SK-N-SH (cell line): ENCODE results near the gene ABHD15. TPM values are rescaled to one million over a fixed set of nuclear protein-coding genes. Genes with fewer than 3 reads are reported as not detected.

Experiments
- CTCF ChIA-PET: fragments of 300-600, 350-600 bp; formaldehyde crosslinking; extraction: SDS; loops from one replicate; lab custom pipeline; 2021; lab: Yijun Ruan, JAX
- POLR2A ChIA-PET: fragments of 350-600 bp; sonication (Branson Sonifier 250); formaldehyde crosslinking; extraction: SDS; loops from one replicate; lab custom pipeline; 2020; ENCODE audit warnings: antibody characterized with exemption, inconsistent platforms; lab: Yijun Ruan, JAX
- DNase-seq: peaks from one replicate; pipeline ENCODE4 v3.0.0; 2012
- H2AFZ ChIP-seq: fragments of 200-600 bp; sonication (generic); 2 replicates; pipeline ENCODE4 v1.8.1; 2016; ENCODE audit warnings: antibody characterized with exemption, mild to moderate bottlenecking, low read depth
- H3F3A ChIP-seq: fragments of 200-600 bp; sonication (generic); replicated peaks from 2 replicates; pipeline ENCODE3; 2016; ENCODE audit warnings: antibody characterized with exemption, mild to moderate bottlenecking; ENCODE audit not compliant: insufficient read depth
- H3K27ac ChIP-seq, 2 experiments: fragments of 200-500 bp in 1 of 2; fragments of 200-600 bp in 1 of 2; sonication (Bioruptor generic) in 1 of 2; sonication (generic), shearing (Covaris generic) in 1 of 2; 2 replicates each; pipeline versions ENCODE4 v1.5.1 to v1.6.1; 2014 to 2016; ENCODE audit warnings: low read depth in 2 of 2, inconsistent platforms in 1 of 2, low read length in 1 of 2, mild to moderate bottlenecking in 1 of 2, mixed read lengths in 1 of 2
- H3K27me3 ChIP-seq: fragments of 200-600 bp; sonication (generic), shearing (Covaris generic); 2 replicates; pipeline ENCODE4 v1.6.1; 2016; ENCODE audit warnings: mixed run types; ENCODE audit not compliant: insufficient read depth
- H3K36me3 ChIP-seq, 2 experiments: fragments of 200-500 bp in 1 of 2; fragments of 200-600 bp in 1 of 2; sonication (Bioruptor generic) in 1 of 2; sonication (generic) in 1 of 2; replicated peaks in 1 of 2; 2 replicates each; pipeline versions ENCODE3 to v1.5.1; 2014 to 2016; ENCODE audit warnings: low read length in 1 of 2, mild to moderate bottlenecking in 1 of 2; ENCODE audit not compliant: insufficient read depth in 2 of 2, control insufficient read depth in 1 of 2
- H3K4me1 ChIP-seq, 2 experiments: fragments of 200-500 bp in 1 of 2; fragments of 200-600 bp in 1 of 2; sonication (Bioruptor generic) in 1 of 2; sonication (generic), shearing (Covaris generic) in 1 of 2; 2 replicates each; pipeline versions ENCODE4 v1.5.1 to v1.6.1; 2014 to 2016; ENCODE audit warnings: low read depth in 1 of 2, low read length in 1 of 2, mixed run types in 1 of 2; ENCODE audit not compliant: insufficient read depth in 2 of 2, control insufficient read depth in 1 of 2
- H3K4me2 ChIP-seq: fragments of 200-600 bp; sonication (generic), shearing (Covaris generic); 2 replicates; pipeline ENCODE4 v1.6.1; 2017; ENCODE audit warnings: mixed run types
- H3K4me3 ChIP-seq, 2 experiments: fragments of 200-500 bp in 1 of 2; fragments of 200-600 bp in 1 of 2; sonication (Bioruptor generic) in 1 of 2; sonication (generic), shearing (Covaris generic) in 1 of 2; 2 replicates each; pipeline versions ENCODE4 v1.5.1 to v1.8.1; 2014 to 2016; ENCODE audit warnings: low read depth in 2 of 2, inconsistent platforms in 1 of 2, low read length in 1 of 2, mild to moderate bottlenecking in 1 of 2, mixed read lengths in 1 of 2, moderate library complexity in 1 of 2
- H3K79me2 ChIP-seq: fragments of 200-600 bp; sonication (generic); 2 replicates; pipeline ENCODE4 v1.8.1; 2017; ENCODE audit warnings: mild to moderate bottlenecking; ENCODE audit not compliant: insufficient read depth
- H3K9ac ChIP-seq: fragments of 200-600 bp; sonication (generic); 2 replicates; pipeline ENCODE4 v1.6.1; 2017; ENCODE audit warnings: mixed run types
- H3K9me2 ChIP-seq: fragments of 200-600 bp; sonication (generic); 2 replicates; pipeline ENCODE4 v1.6.1; 2017; ENCODE audit warnings: mixed run types
- H3K9me3 ChIP-seq: fragments of 200-600 bp; sonication (generic); 2 replicates; pipeline ENCODE4 v1.6.1; 2017; ENCODE audit warnings: mixed run types, mild to moderate bottlenecking, moderate library complexity
- H4K20me1 ChIP-seq: fragments of 200-600 bp; sonication (generic); 2 replicates; pipeline ENCODE4 v1.6.1; 2017; ENCODE audit warnings: mild to moderate bottlenecking, mixed run types; ENCODE audit not compliant: insufficient read depth
- ELF1 ChIP-seq: IDR thresholded peaks from 2 replicates; pipeline ENCODE4 v1.4.0; 2012
- EP300 ChIP-seq, 2 experiments: IDR thresholded peaks; 2 replicates each; pipeline versions ENCODE4 v1.4.0 to v1.6.1; 2012; ENCODE audit warnings: borderline replicate concordance in 1 of 2, low read depth in 1 of 2, low read length in 1 of 2
- FOSL2 ChIP-seq: IDR thresholded peaks from 2 replicates; pipeline ENCODE4 v1.4.0; 2012; ENCODE audit warnings: low read depth, mild to moderate bottlenecking, moderate library complexity, borderline replicate concordance
- FOXJ3 ChIP-seq: sonication (generic); formaldehyde crosslinking; IDR thresholded peaks from 2 replicates; pipeline ENCODE4 v1.5.1; 2020; ENCODE audit warnings: mild to moderate bottlenecking, missing genetic modification reagents
- FOXM1 ChIP-seq: IDR thresholded peaks from 2 replicates; pipeline ENCODE4 v1.4.0; 2012; ENCODE audit warnings: low read depth, mild to moderate bottlenecking
- GABPA ChIP-seq: IDR thresholded peaks from 2 replicates; pipeline ENCODE4 v1.4.0; 2012; ENCODE audit warnings: low read depth, mild to moderate bottlenecking
- NRF1 ChIP-seq: IDR thresholded peaks from 2 replicates; pipeline ENCODE4 v1.6.1; 2012; ENCODE audit warnings: low read depth, mild to moderate bottlenecking, low read length
- RCOR1 ChIP-seq: fragments of 150-350 bp; IDR thresholded peaks from 2 replicates; pipeline ENCODE4 v1.6.1; 2017; ENCODE audit warnings: antibody characterized with exemption, low read length
- REST ChIP-seq: IDR thresholded peaks from 2 replicates; pipeline ENCODE4 v1.6.1; 2012; ENCODE audit warnings: mild to moderate bottlenecking, low read depth, low read length, moderate library complexity
- SMC3 ChIP-seq: IDR thresholded peaks from 2 replicates; pipeline ENCODE4 v1.6.1; 2012; ENCODE audit warnings: low read depth, low read length, improper control_type of control experiment
- TCF12 ChIP-seq: IDR thresholded peaks from 2 replicates; pipeline ENCODE4 v1.4.0; 2012
- ZBTB33 ChIP-seq: IDR thresholded peaks from 2 replicates; pipeline ENCODE4 v1.4.0; 2012; ENCODE audit warnings: low read depth, borderline replicate concordance
- WGBS: methylation state at CpG from one replicate; pipeline ENCODE4 v1.1.6; 2017; ENCODE audit warnings: low lambda C conversion rate; 5-methylcytosine and 5-hydroxymethylcytosine counted together
- polyA plus RNA-seq, 3 experiments: library from polyadenylated mRNA; depleted of rRNA; stranded (reverse); fragments of >200 nt; gene quantifications; 2 replicates each; pipeline ENCODE4 v1.2.3, GENCODE V29; 2012
- TF ChIP-seq, protein P1 (sequence below): fragments of 200-600 bp; sonication (generic); IDR thresholded peaks from 2 replicates; pipeline ENCODE4 v1.6.1; 2017; ENCODE audit warnings: antibody characterized with exemption, mild to moderate bottlenecking, moderate library complexity
- TF ChIP-seq, protein P2 (sequence below): IDR thresholded peaks from 2 replicates; pipeline ENCODE4 v1.4.0; 2012; ENCODE audit warnings: low read depth, borderline replicate concordance

The ABHD15 gene
- polyA plus RNA-seq, 1 of the 3 experiments (the other 2 are of a cell fraction) = 7.0 TPM

DNA sequence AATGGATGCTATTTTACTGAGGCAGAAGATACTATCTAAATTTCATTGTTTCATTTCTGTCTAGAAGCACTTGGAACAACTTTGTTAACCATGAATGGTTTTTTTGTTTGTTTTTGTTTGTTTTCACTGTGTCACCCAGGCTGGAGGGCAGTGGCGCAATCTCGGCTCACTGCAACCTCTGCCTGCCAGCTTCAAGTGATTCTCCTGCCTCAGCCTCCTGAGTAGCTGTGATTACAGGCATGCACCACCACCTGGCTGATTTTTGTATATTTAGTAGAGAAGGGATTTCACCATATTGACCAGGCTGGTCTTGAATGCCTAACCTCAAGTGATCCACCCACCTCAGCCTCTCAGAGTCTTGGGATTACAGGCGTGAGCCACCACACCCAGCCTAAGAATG, 40.5 kb downstream of the ABHD15 start (continued):
- no peak for TF ChIP-seq FOXJ3 (CRISPR knock-in tag)

GRCh38 chr17:29524692-29525091, 42.1 kb downstream of the ABHD15 start:
- Histone ChIP-seq H3F3A (peaks cover 16% of the 10 kb centered on the region), H3K9me3 (no peaks in the 10 kb centered on the region), H3K9me2 (no peaks in the 10 kb centered on the region), H3K79me2 (peaks cover 15% of the 10 kb centered on the region; the same call in 1 of the 2 replicates), H3K27ac (no peak overlapping the region), H3K4me1 (no peaks in the 10 kb centered on the region), H3K9ac (no peak overlapping the region), H3K4me3 (no peak overlapping the region), H4K20me1 (no peaks in the 10 kb centered on the region), H3K27me3 (no peaks in the 10 kb centered on the region), H2AFZ (no peak overlapping the region), H3K4me2 (no peak overlapping the region), H3K36me3 (peaks cover 11 to 57% of the 10 kb centered on the region in 2 experiments)
- WGBS = 97% methylated on average over 3 of the region's 3 CpGs
- CTCF ChIA-PET = interaction anchor here (0.7 to 3.3 kb wide), 6 partner anchors 10 to 155 kb away, joined by 3 to 13 read pairs (median 5); partner anchors contain the start of genes ABHD15 and TP53I13
- TF ChIP-seq FOSL2 (no peak), RCOR1 (no peak), ZBTB33 (no peak), SMC3 (no peak), EP300 (IDR thresholded peaks at IDR 0.05; ENCODE audit: borderline replicate concordance in 1 of 2, low read depth in 1 of 2, low read length in 1 of 2) (no peak), ELF1 (no peak)
- TF ChIP-seq, protein P1, sequence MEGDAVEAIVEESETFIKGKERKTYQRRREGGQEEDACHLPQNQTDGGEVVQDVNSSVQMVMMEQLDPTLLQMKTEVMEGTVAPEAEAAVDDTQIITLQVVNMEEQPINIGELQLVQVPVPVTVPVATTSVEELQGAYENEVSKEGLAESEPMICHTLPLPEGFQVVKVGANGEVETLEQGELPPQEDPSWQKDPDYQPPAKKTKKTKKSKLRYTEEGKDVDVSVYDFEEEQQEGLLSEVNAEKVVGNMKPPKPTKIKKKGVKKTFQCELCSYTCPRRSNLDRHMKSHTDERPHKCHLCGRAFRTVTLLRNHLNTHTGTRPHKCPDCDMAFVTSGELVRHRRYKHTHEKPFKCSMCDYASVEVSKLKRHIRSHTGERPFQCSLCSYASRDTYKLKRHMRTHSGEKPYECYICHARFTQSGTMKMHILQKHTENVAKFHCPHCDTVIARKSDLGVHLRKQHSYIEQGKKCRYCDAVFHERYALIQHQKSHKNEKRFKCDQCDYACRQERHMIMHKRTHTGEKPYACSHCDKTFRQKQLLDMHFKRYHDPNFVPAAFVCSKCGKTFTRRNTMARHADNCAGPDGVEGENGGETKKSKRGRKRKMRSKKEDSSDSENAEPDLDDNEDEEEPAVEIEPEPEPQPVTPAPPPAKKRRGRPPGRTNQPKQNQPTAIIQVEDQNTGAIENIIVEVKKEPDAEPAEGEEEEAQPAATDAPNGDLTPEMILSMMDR = no peak
- no peak for DNase-seq
- POLR2A ChIA-PET = no interaction called here

DNA sequence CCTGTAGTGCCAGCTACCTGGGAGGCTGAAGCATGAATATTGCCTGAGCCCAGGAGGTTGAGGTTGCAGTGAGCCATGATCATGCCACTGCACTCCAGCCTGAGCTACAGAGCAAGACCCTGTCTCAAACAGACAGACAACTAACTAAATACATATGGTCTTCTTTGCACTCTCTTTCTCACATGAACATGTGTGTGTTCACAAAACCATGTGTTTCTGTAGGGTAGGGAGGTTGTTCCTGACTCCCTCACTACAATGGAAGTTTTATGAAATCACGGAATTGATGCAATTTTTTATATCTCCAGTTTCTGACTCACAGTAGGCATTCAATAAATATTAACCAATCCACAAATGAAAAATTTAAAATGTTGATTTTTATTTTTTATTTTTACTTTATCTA, 48.5 kb downstream of the ABHD15 start:
- 100% methylated on average over 1 of the region's 1 CpG for WGBS
- Histone ChIP-seq H3K9ac (no peak overlapping the region), H3K27me3 (no peaks in the 10 kb centered on the region), H3F3A (peaks cover 10% of the 10 kb centered on the region), H3K36me3 (peaks cover 23 to 79% of the 10 kb centered on the region in 2 experiments), H3K4me2 (no peak overlapping the region), H3K4me3 (no peak overlapping the region), H2AFZ (no peak overlapping the region), H3K79me2 (peaks cover 13% of the 10 kb centered on the region; the same call in 1 of the 2 replicates), H4K20me1 (no peaks in the 10 kb centered on the region), H3K9me2 (no peaks in the 10 kb centered on the region), H3K9me3 (no peaks in the 10 kb centered on the region), H3K27ac (no peak overlapping the region), H3K4me1 (0 out of 4 replicates have a peak, but pooled peaks cover 0 to 7% of the 10 kb centered on the region in 2 experiments)
- POLR2A ChIA-PET = no interaction called here
- DNase-seq = no peak
- CTCF ChIA-PET = interaction anchor here (4.5 kb wide), 1 partner anchor 148 kb away, joined by 16 read pairs; no protein-coding TSS in a partner anchor
- TF ChIP-seq REST (no peak), FOXM1 (no peak), ELF1 (no peak), GABPA (no peak), FOSL2 (no peak), NRF1 (no peak), TCF12 (no peak)
- TF ChIP-seq, protein P1 = no peak
- TF ChIP-seq, protein P2, sequence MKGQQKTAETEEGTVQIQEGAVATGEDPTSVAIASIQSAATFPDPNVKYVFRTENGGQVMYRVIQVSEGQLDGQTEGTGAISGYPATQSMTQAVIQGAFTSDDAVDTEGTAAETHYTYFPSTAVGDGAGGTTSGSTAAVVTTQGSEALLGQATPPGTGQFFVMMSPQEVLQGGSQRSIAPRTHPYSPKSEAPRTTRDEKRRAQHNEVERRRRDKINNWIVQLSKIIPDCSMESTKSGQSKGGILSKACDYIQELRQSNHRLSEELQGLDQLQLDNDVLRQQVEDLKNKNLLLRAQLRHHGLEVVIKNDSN = no peak
